GM13977 (cell line): ENCODE measurements around the gene MED15.
A peak's percentile ranks its signal among the peaks of the same experiment; 100 is the strongest.

ENCODE experiments used
- DNase-seq: peaks from one replicate; pipeline ENCODE4 v3.0.0; 2012; ENCODE audit warnings: low spot score
- in situ Hi-C: fragments of 300-500 bp; cut with MboI; formaldehyde crosslinking; loops from one replicate; pipeline ENCODE4 v1.12.0; 2022; ENCODE audit warnings: low sequenced_read_pairs, low pct_unique_long_range_greater_than_20kb, mixed read lengths, inconsistent platforms; ENCODE audit not compliant: unreplicated experiment
- TF ChIP-seq, protein P1 (sequence below): IDR thresholded peaks from 2 replicates; pipeline ENCODE4 v1.5.1; 2012; ENCODE audit warnings: mild to moderate bottlenecking, control low read depth; ENCODE audit not compliant: insufficient read depth; ENCODE audit errors: extremely low read depth, missing control alignments

MED15 gene

DNA sequence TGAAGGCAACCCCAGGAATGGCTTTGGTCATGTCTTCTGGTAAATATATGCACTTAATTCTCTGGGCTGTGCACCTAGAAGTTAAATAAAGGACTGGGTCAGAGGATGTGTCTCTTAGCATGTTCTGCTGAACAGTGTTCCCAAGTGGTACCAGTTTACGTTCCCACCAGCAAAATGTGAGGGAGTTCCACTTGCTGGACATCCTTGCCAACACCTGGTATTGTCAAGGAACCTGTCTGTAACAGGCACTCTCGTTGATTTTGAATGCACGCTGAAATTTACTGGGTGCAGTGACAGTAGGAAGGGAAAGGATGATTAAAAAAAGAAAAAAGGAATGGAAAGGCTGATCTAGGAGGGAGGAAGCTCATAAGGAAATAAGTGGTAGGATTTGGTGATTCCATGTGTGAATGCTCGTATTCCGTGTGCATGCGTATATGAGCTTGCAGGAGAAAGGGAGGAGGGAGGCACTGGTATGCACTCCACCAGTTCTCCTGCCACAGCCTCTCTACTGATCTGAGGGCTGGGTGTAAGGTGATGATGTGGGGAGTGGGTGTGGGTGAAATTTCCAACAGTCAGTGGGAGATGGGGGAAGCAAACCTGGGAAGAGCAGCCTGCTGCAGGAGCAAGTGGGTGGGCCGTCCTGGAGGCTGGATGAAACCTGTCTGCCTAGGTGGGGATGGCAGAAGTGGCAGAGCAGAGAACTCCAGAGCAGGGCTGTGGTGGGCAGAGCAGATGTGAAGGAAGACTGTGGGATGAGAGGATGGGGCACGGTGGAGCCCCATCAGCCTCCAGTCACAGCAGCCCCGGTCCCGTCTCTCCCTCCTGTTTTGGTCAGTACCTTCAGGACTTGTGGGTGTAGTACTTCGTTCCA lies 15.0 kb downstream of the MED15 start:
- DNase-seq, result no peak
- TF ChIP-seq, protein P1, sequence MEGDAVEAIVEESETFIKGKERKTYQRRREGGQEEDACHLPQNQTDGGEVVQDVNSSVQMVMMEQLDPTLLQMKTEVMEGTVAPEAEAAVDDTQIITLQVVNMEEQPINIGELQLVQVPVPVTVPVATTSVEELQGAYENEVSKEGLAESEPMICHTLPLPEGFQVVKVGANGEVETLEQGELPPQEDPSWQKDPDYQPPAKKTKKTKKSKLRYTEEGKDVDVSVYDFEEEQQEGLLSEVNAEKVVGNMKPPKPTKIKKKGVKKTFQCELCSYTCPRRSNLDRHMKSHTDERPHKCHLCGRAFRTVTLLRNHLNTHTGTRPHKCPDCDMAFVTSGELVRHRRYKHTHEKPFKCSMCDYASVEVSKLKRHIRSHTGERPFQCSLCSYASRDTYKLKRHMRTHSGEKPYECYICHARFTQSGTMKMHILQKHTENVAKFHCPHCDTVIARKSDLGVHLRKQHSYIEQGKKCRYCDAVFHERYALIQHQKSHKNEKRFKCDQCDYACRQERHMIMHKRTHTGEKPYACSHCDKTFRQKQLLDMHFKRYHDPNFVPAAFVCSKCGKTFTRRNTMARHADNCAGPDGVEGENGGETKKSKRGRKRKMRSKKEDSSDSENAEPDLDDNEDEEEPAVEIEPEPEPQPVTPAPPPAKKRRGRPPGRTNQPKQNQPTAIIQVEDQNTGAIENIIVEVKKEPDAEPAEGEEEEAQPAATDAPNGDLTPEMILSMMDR, result no peak
- in situ Hi-C loops, result no loop called here

DNA sequence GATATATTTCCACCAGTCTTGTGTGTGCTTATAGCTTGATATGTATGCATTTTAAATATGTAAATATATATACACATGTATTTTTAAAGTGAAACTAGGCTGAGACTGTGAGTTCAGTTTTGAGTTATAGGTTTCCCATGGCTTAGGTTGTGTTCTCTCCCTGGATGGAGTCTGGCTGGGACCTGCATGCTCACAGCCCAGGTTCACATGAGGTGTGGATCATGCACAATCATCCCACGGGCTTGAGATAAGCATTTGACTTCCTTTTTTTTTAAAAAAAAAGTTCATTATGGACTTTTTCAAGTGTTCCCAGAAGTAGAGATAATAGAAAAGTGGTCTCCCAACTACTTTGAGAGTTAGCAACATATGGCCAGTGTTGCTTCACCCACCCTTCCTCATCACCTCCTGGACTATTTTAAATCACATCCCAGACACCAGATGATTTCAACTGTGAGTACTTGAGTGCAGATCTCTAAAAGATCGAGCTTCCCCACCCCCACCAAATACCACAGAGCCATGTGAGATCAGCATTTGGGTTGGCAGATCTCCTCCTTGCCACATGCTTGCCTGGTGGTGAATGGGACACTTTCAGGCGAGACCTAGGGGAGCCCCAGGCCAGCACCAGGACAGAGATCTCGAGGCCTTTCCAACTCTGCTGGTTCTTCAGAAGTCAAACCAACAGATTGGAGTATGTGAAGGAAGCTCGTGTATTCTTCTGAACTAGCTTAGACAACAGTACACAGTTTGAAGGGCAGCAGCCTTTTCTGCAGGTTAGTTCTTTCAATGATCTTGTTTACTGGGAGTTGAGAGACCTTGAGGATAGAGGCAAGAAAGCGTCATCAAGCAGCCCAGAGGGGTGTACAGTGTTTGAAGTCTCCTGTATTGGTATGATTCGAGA lies 15.9 kb downstream of the MED15 start:
- DNase-seq, result no peak
- in situ Hi-C loops, result no loop called here
- TF ChIP-seq, protein P1, result no peak

DNA sequence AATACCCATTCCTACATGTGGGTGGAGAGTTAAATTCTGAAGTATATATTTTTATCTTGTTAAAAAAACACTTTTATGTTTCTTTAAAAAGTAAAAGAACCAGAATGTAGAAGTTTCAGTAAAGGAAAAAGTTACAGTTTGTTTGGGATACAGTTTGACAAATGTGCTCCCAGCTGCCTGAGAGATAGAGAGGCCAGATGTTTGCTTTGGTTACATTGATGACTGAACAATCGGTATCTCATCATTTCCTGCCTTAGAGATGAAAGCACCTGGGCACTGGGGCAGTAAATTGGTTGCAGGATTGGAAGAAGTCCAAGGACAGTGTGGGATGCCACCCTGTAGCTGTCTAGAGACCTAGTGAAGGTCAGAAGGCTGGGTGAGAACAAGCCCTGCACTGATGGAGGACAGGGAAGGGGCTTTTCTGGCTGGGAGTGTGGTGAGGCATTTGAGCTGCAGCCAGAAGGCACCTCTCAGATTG lies 16.6 kb downstream of the MED15 start:
- DNase-seq, result peak; percentile 60
- in situ Hi-C loops, result no loop called here
- TF ChIP-seq, protein P1, result no peak

DNA sequence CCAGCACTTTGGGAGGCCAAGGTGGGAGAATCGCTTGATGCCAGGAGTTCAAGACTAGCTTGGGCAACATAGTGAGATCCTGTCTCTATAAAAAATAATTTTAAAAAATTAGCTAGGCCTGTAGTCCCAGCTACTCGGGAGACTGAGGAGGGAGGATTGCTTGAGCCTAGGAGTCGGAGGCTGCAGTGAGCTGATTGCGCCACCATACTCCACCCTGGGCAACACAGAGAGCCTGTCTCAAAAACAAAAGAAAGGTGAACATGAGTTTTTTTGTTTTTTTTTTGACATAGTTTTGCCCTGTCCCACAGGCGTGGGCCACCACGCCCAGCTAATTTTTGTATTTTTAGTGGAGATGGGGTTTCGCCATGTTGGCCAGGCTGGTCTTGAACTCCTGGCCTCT lies 17.6 kb downstream of the MED15 start:
- DNase-seq, result no peak
- TF ChIP-seq, protein P1, result no peak

DNA sequence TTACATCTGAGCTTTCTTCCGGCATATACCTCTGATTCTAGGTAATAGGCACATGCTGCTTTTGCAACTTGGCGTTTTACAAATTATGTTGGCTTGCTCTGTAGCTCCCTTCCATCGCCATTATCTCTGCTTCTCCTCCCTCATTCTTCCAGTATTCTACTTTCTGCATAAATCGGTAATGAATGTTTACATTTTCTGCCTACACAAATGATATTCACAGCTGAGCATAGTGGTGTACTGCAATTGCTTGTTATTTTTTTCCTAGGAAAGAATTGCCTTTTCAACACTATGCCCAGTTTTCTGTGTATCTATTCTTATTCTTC lies 18.9 kb downstream of the MED15 start:
- in situ Hi-C loops, result no loop called here
- TF ChIP-seq, protein P1, result no peak

More for the DNA sequence above, 17.6 kb downstream of the MED15 start:
- in situ Hi-C loops, result no loop called here

DNA sequence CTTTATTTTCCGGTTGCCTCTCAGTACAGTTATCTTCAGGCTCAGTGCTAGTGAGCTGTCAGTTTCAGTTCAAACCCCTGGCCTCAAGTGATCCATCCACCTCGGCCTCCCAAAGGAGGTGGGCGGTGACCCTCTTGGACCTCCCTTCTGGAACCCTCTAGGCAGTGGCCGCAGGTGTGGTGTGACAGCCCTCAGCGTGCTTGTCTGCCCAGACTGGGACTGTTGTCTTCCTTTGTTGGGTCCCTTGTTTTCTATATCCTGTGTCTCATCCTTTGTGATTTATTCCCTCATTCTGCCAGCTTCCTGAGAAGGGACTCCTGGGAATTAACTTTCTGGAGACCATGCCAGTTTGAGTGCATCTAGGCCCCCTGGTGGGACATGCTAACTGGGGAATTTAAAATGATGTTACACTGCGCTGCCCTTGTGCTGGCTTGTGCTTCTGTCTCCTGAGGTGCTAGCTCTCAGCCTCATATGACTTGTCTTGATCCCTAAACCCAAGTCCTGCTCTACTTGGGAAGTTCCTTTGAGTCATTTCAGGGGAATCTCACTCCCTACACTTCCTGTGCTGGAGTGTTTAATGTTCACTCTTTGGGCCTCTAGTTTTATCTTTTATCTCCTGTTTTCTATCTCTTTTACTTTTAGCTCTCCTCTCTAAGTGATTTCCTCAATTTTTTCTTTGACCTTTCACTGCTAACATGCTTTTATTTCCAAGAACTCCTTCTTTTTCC lies 19.4 kb downstream of the MED15 start:
- in situ Hi-C loops, result no loop called here
- TF ChIP-seq, protein P1, result no peak
- no peak for DNase-seq

More for the DNA sequence above, 18.9 kb downstream of the MED15 start:
- no peak for DNase-seq
